ENCODE measurements around the gene APBA1.

- TF ChIP-seq EZH2 (IDR thresholded peaks at IDR 0.05; ENCODE audit: low read length) (no peak), CTCF (optimal IDR thresholded peaks at IDR 0.05 in 1 of 3, IDR thresholded peaks at IDR 0.05 in 1 of 3, conservative IDR thresholded peaks at IDR 0.05 in 1 of 3; ENCODE audit: extremely low read depth in 1 of 3, insufficient read depth in 2 of 3, low read length in 3 of 3) (no peak)
Observed at GRCh38 chr9:69379270-69379982, 292.7 kb downstream of the APBA1 start.

Data from keratinocyte (primary cell).